Adrenal gland (tissue), 5 donors: ENCODE measurements around the gene KRT6C.

Experiments used
- CTCF ChIP-seq, 6 experiments: fragments of 450-650 bp in 4 of 6; fragments of 200-600 bp in 2 of 6; sonication (generic) in 1 of 6; IDR thresholded peaks; 1 replicate in 5 of 6; 2 replicates in 1 of 6; pipeline versions ENCODE4 v1.5.1 to v1.8.0; 2016 to 2021; ENCODE audit warnings: antibody characterized with exemption in 6 of 6, mild to moderate bottlenecking in 2 of 6, moderate library complexity in 1 of 6
- POLR2A ChIP-seq, 2 donors: fragments of 450-650 bp; IDR thresholded peaks; one replicate each; pipeline ENCODE4 v1.6.1; 2017; ENCODE audit warnings: antibody characterized with exemption in 2 of 2, mild to moderate bottlenecking in 2 of 2, moderate library complexity in 1 of 2
- donor health status: DM: no; HTN: no; CAD: no.

GRCh38 chr12:52433501-52434080 is 40.0 kb downstream of the KRT6C start:
- TF ChIP-seq CTCF (IDR thresholded peaks at IDR 0.05) (no peak), POLR2A (IDR thresholded peaks at IDR 0.05) (no peak)
